ENCODE measurements around the gene CPSF4. TPM values are rescaled to one million over a fixed set of nuclear protein-coding genes. Genes with fewer than 3 reads are reported as not detected.

The CPSF4 gene
- total RNA-seq, 1 donor from 2014 or later, result 14.4 TPM

GRCh38 chr7:99446096-99446495, 7.4 kb downstream of the CPSF4 start:
- peak; percentile 14 for ATAC-seq
- no peak for DNase-seq (ENCODE audit: low spot score)

- DNase-seq (ENCODE audit: low spot score) (no peak), ATAC-seq (peak; percentile 64)
These were observed 9.2 kb downstream of the CPSF4 start for GRCh38 chr7:99447943-99448342.

- no peak for DNase-seq (ENCODE audit: low spot score)
- no peak for ATAC-seq
These were observed 10.1 kb downstream of the CPSF4 start for GRCh38 chr7:99448855-99449254.

GRCh38 chr7:99449326-99449725, 10.6 kb downstream of the CPSF4 start:
- ATAC-seq (no peak), DNase-seq (ENCODE audit: low spot score) (no peak)

- no peak for ATAC-seq
- DNase-seq (ENCODE audit: low spot score), result no peak
These were observed 13.2 kb downstream of the CPSF4 start for GRCh38 chr7:99451936-99452335.

GRCh38 chr7:99452541-99452940, 13.8 kb downstream of the CPSF4 start:
- DNase-seq (ENCODE audit: low spot score) (no peak), ATAC-seq (no peak)

- no peak for ATAC-seq
- DNase-seq (ENCODE audit: low spot score), result no peak
These were observed 14.4 kb downstream of the CPSF4 start for GRCh38 chr7:99453105-99453504.

GRCh38 chr7:99455874-99456273, 17.1 kb downstream of the CPSF4 start:
- DNase-seq (ENCODE audit: low spot score) (no peak), ATAC-seq (no peak)

- ATAC-seq (peak; percentile 38), DNase-seq (ENCODE audit: low spot score) (no peak)
These were observed 17.5 kb downstream of the CPSF4 start for GRCh38 chr7:99456288-99456687.

GRCh38 chr7:99457050-99457649, 18.4 kb downstream of the CPSF4 start:
- DNase-seq (ENCODE audit: low spot score) (no peak), ATAC-seq (no peak)

- ATAC-seq (peak; percentile 8), DNase-seq (ENCODE audit: low spot score) (no peak)
These were observed 19.1 kb downstream of the CPSF4 start for GRCh38 chr7:99457650-99458493.

GRCh38 chr7:99459087-99459486, 20.3 kb downstream of the CPSF4 start:
- ATAC-seq, result peak; percentile 34
- no peak for DNase-seq (ENCODE audit: low spot score)

GRCh38 chr7:99460651-99461050, 21.9 kb downstream of the CPSF4 start:
- DNase-seq (ENCODE audit: low spot score) (no peak), ATAC-seq (no peak)

- no peak for ATAC-seq
These were observed 22.5 kb downstream of the CPSF4 start for GRCh38 chr7:99461221-99461620.

GRCh38 chr7:99465421-99465768, 26.7 kb downstream of the CPSF4 start:
- ATAC-seq, result peak; percentile 12
- no peak for DNase-seq (ENCODE audit: low spot score)

More at GRCh38 chr7:99461221-99461620, 22.5 kb downstream of the CPSF4 start:
- DNase-seq (ENCODE audit: low spot score), result no peak

- DNase-seq (ENCODE audit: low spot score) (no peak), ATAC-seq (no peak)
These were observed 29.7 kb downstream of the CPSF4 start for GRCh38 chr7:99468336-99468918.

GRCh38 chr7:99469381-99470065, 30.8 kb downstream of the CPSF4 start:
- DNase-seq (ENCODE audit: low spot score) (no peak), ATAC-seq (no peak)

- DNase-seq (ENCODE audit: low spot score), result peak; percentile 98
- peak; percentile 95 for ATAC-seq
These were observed 34.0 kb downstream of the CPSF4 start, which contains the start of gene ZNF789 for GRCh38 chr7:99472561-99473314. Gene ZNF789, plus strand, starts transcription at chr7:99472890. Its CDS starts 3,567 bp downstream, at chr7:99476457.

- no peak for ATAC-seq
- DNase-seq (ENCODE audit: low spot score), result no peak
These were observed 34.5 kb downstream of the CPSF4 start for GRCh38 chr7:99473315-99473596.

- no peak for ATAC-seq
- no peak for DNase-seq (ENCODE audit: low spot score)
These were observed 37.4 kb downstream of the CPSF4 start for GRCh38 chr7:99476107-99476506.
